ENCODE measurements around the gene SNX8.

Gene SNX8

DNA sequence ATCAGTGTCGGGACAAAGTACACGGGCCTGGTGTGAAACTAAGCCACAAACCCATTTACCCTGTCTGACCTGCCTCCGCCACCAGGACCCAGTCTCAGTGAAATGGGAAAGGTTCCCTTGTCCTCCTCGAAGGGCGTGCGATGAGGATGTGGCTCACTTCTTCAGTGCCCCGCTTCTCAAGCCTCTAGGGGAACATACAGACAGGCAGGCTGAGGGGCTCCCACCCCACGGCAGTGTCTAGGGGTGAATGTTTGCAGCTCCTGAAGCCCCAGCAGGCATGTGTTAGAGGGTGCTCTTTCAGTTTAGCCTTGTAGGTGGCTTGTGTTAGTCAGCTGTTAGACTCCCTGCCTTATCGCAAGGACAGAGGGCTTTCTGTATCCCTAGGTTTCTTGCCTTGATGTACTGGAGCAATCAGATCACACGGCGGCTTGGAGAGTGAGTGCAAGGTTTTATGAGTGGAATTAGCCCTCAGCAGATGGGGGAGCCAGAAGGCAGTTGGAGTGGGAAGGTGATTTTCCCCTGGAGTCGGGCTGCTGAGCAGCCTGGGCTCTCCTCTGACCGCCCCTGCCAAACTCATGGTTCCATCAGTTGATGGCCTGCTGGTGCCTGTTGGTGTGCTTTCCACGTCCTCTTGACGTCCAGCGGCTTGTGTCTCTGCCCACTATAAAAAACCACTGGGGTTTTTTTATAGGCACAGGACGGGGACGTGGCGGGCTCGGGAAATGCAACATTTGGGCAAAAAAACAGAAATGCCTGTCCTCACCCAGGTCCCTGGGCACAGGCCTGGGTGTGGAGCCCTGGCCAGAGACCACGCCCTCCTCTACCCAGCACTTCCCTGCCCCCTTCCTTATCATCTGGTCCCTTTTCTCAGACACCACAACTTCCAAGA is 71.5 kb downstream of the SNX8 start:
- DNase-seq (ENCODE audit: low read depth), result no peak
- peak overlapping the region; percentile 90 for H3K4me3 ChIP-seq (ENCODE audit: low read length)

DNA sequence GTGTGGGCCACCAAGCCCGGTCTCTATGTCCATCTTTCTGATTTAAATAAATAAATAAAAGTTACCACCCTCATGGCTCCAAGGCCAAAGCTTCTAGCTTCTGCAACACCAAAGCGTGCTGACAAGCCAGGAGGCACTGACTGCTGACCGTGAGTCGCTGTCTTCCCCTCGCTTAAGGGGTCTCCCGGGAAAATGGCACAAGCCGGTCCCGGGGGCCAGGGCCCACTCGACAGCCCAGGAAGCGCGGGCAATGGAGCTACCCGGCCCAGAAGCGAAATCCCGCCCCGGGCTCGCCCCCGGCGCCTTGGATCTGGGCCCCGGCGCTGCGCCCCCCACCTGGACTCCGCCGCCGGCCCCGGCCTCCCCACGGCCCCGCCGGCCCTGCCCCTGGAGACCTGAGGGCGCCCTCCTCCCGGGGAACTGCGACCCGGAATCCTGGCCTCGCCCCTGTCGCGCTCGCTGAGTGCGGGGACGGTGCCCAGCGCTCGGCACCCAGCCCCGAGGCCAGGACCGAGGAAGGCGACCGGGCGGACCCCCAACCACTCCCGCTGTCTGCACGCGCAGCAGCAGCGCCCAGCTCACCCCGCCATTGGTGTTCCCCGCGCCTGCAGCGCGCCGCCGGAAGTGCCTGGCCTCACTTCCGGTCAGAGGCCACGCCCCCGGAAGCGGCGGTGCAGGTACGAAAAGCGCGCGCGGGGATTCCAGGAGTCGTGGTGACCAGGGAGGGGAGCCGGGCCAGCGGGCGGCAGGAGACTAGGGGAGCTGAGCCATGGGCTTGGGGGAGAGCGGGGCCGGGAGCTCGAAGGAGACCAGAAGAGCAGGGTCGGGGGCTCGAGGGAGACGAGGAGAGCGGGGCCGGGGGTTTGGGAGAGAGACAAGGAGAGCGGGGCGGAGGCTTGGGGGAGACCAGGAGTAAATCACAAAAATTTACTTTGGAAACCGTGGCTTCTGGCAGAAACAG is 72.4 kb downstream of the SNX8 start, which contains the start of the genes MRM2 and NUDT1:
Gene MRM2 (minus strand): TSS at position 626 of the 961 bp plus-strand sequence. CDS start 36 bp downstream, at position 590.
Gene NUDT1 (plus strand): TSS at position 647 of the 961 bp plus-strand sequence. CDS start 2,349 bp downstream, outside the sequence.
- H3K4me3 ChIP-seq (ENCODE audit: low read length), result peak within 1 kb of the TSS; percentile 90
- TF ChIP-seq, protein P1, sequence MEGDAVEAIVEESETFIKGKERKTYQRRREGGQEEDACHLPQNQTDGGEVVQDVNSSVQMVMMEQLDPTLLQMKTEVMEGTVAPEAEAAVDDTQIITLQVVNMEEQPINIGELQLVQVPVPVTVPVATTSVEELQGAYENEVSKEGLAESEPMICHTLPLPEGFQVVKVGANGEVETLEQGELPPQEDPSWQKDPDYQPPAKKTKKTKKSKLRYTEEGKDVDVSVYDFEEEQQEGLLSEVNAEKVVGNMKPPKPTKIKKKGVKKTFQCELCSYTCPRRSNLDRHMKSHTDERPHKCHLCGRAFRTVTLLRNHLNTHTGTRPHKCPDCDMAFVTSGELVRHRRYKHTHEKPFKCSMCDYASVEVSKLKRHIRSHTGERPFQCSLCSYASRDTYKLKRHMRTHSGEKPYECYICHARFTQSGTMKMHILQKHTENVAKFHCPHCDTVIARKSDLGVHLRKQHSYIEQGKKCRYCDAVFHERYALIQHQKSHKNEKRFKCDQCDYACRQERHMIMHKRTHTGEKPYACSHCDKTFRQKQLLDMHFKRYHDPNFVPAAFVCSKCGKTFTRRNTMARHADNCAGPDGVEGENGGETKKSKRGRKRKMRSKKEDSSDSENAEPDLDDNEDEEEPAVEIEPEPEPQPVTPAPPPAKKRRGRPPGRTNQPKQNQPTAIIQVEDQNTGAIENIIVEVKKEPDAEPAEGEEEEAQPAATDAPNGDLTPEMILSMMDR (conservative IDR thresholded peaks at IDR 0.05; ENCODE audit: low read length), result no peak
- DNase-seq (ENCODE audit: low read depth), result peak; percentile 64

More for the DNA sequence above, 71.5 kb downstream of the SNX8 start:
- TF ChIP-seq, protein P1 (conservative IDR thresholded peaks at IDR 0.05; ENCODE audit: low read length), result peak; percentile 19

DNA sequence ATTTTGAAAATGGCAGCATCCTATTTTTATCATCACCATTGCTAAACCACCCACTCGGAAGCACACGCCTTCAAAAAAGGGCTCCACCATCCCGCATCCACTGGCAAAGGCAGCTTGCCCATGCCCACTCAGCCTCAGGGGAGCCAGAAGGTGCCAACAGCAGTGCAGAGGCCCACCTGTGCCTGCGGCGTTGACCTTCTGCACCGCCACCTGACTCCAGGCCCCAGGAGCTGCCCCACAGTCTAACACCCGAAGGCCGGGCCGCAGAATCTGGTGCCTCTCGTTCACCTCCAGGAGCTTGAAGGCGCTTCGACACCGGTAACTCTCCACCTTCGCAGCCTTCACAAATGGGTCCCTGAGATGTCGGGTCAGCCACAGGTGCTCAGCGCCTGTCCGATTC is 75.0 kb downstream of the SNX8 start:
- no peak for DNase-seq (ENCODE audit: low read depth)
- TF ChIP-seq, protein P1 (conservative IDR thresholded peaks at IDR 0.05; ENCODE audit: low read length), result no peak
- H3K4me3 ChIP-seq (ENCODE audit: low read length), result no peak overlapping the region

DNA sequence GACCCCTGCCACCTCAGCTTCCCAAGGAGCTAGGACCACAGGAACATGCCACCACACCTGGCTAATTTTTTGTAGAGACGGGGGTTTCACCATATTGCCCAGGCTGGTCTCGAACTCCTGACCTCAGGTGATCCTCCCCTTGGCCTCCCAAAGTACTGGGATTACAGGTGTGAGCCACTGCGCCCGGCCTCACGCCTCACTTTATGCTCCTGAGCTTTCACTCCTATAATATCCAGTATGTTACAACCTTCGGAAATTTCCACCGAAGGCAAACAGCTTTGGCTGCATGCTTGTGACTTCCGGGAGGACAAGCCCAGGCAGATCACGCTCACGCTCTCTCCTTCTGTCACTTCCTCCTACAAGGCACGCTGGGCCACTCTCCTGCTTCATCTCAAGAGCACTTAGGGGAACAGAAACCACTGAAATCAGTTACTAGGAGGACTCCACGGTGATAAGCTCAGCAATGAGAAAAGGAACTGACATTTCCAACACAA is 77.1 kb downstream of the SNX8 start:
- no peak overlapping the region for H3K4me3 ChIP-seq (ENCODE audit: low read length)
- TF ChIP-seq, protein P1 (conservative IDR thresholded peaks at IDR 0.05; ENCODE audit: low read length), result no peak
- no peak for DNase-seq (ENCODE audit: low read depth)

DNA sequence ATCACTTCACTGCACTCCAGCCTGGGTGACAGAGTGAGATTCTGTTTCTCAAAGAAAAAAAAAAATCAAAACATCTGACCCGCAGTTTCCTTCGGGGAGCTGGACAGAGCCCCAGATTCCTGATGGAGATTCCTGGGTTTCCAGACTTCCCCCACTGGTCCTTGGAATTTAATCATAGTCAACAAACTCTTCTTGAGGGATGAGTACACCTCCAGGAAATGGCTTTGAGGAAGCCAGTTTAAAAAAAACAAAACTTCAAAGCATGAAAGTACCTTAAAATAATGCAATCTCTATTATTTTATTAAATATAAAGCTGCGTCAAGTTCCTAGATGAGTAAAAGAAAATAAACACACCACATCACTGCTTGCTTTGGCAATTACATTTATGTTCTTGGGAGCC is 80.3 kb downstream of the SNX8 start:
- peak; percentile 29 for DNase-seq (ENCODE audit: low read depth)
- H3K4me3 ChIP-seq (ENCODE audit: low read length), result no peak overlapping the region
- TF ChIP-seq, protein P1 (conservative IDR thresholded peaks at IDR 0.05; ENCODE audit: low read length), result no peak

DNA sequence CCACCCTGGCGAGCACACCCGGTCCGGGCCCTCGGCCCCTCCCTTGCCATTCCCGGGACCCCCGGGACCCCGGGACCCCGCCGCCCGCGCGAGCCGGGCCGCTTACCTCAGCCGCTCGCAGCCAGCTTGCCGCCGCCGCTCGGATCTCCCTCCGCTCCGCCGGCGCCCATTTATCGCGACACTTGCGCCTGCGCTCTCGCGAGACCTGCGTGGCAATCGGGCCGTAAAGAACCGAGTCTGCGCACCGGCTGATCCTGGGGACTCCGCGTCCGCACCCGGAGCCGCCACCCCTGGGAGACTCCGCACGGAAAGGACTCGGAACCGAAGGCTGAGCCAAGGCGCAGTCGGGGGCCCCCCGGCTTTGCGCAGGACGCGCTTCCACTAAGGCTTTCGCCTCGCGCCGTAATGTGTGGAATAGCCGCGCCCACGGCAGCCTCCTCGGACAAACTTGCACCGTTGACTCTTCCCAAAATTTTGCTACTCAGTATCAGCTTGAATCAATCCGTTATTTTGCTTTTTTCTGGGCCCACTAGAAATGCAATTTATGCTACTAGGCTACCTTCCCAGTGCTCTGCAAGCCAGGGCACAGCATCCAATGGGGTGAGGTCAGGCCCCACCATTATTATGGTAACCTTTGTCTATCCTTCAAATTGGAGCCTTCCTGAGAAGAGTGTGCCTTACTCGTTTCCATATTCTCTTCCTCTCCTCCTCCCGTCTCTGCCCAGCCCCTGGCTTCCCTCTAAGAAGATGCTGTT is 81.3 kb downstream of the SNX8 start, which contains the start of gene MAD1L1:
Gene MAD1L1 (minus strand): TSS at position 180 of the 755 bp plus-strand sequence. CDS start 2,812 bp downstream, outside the sequence.
- H3K4me3 ChIP-seq (ENCODE audit: low read length), result peak within 1 kb of the TSS; percentile 81
- DNase-seq (ENCODE audit: low read depth), result peak; percentile 86
- TF ChIP-seq, protein P1 (conservative IDR thresholded peaks at IDR 0.05; ENCODE audit: low read length), result no peak

Measured in AG10803 (cell line).